ENCODE measurements around the gene PRR23A. TPM values are rescaled to one million over a fixed set of nuclear protein-coding genes. Genes with fewer than 3 reads are reported as not detected.

Gene PRR23A
- not detected for total RNA-seq
- long read RNA-seq: 0 reads

GRCh38 chr3:139006051-139006716 lies at the start of gene PRR23A:
TSS of gene PRR23A (minus strand) at chr3:139006268. CDS start at chr3:139006268, 0 bp downstream.
- no peaks in the 10 kb centered on the region for H3K4me1 ChIP-seq
- H3K27ac ChIP-seq: no peak within 1 kb of the TSS
- DNase-seq: no peak
- intact Hi-C loops (cut with DNase I): no loop called here
- no peak within 1 kb of the TSS for H3K4me3 ChIP-seq
- no peaks in the 10 kb centered on the region for H3K36me3 ChIP-seq
- H3K9me3 ChIP-seq: peaks cover 6% of the 10 kb centered on the region
- TF ChIP-seq CTCF (IDR thresholded peaks at IDR 0.05): no peak
- peak in 1 of 2 donors; percentile 27 for ATAC-seq
- no peaks in the 10 kb centered on the region for H3K27me3 ChIP-seq (ENCODE audit: low read depth)

GRCh38 chr3:139052802-139053600 lies 46.9 kb upstream of the PRR23A start:
- no peaks in the 10 kb centered on the region for H3K27me3 ChIP-seq (ENCODE audit: low read depth)
- intact Hi-C loops (cut with DNase I): no loop called here
- TF ChIP-seq CTCF (IDR thresholded peaks at IDR 0.05): no peak
- H3K4me1 ChIP-seq: no peaks in the 10 kb centered on the region
- ATAC-seq: no peak
- peaks cover 14% of the 10 kb centered on the region for H3K9me3 ChIP-seq
- no peak for DNase-seq
- H3K36me3 ChIP-seq: no peaks in the 10 kb centered on the region
- H3K4me3 ChIP-seq: no peak overlapping the region
- no peak overlapping the region for H3K27ac ChIP-seq

GRCh38 chr3:139044366-139045210 lies 38.5 kb upstream of the PRR23A start, which contains the start of gene PRR23C:
TSS of gene PRR23C (minus strand) at chr3:139044892. CDS start at chr3:139044620, 272 bp downstream.
- no peak for DNase-seq
- no peak for TF ChIP-seq CTCF (IDR thresholded peaks at IDR 0.05)
- Histone ChIP-seq H3K4me1 (no peaks in the 10 kb centered on the region), H3K27me3 (ENCODE audit: low read depth) (peaks cover 10% of the 10 kb centered on the region), H3K9me3 (no peaks in the 10 kb centered on the region), H3K27ac (no peak within 1 kb of the TSS), H3K36me3 (no peaks in the 10 kb centered on the region), H3K4me3 (no peak within 1 kb of the TSS)
- intact Hi-C loops (cut with DNase I): no loop called here
- no peak for ATAC-seq

- DNase-seq: no peak
- no peaks in the 10 kb centered on the region for H3K36me3 ChIP-seq
- H3K4me1 ChIP-seq: no peaks in the 10 kb centered on the region
- H3K27ac ChIP-seq: no peak overlapping the region
- intact Hi-C loops (cut with DNase I): no loop called here
- peaks cover 10% of the 10 kb centered on the region for H3K27me3 ChIP-seq (ENCODE audit: low read depth)
- H3K9me3 ChIP-seq: no peaks in the 10 kb centered on the region
- no peak for TF ChIP-seq CTCF (IDR thresholded peaks at IDR 0.05)
- peak in 1 of 2 donors; percentile 19 for ATAC-seq
- H3K4me3 ChIP-seq: no peak overlapping the region
These were observed 37.7 kb upstream of the PRR23A start for GRCh38 chr3:139043554-139044365.
